AG09309 (cell line): ENCODE data around the gene CCDC183.

Experiments
- DNase-seq: peaks from one replicate; pipeline ENCODE4 v3.0.0-alpha.2; 2010; ENCODE audit warnings: low read depth
- H3K4me3 ChIP-seq: 2 replicates; pipeline ENCODE4 v1.5.1; 2011; ENCODE audit warnings: mild to moderate bottlenecking, low read depth, low read length, moderate library complexity; ENCODE audit not compliant: control insufficient read depth
- CTCF ChIP-seq: IDR thresholded peaks from 2 replicates; pipeline ENCODE4 v1.5.1; 2011; ENCODE audit warnings: mild to moderate bottlenecking, low read depth, low read length, inconsistent platforms; ENCODE audit not compliant: insufficient read depth, control insufficient read depth; ENCODE audit errors: missing control alignments

Gene CCDC183

GRCh38 chr9:136821826-136822544 is 25.8 kb downstream of the CCDC183 start:
- no peak for TF ChIP-seq CTCF
- no peak overlapping the region for H3K4me3 ChIP-seq
- no peak for DNase-seq

DNA sequence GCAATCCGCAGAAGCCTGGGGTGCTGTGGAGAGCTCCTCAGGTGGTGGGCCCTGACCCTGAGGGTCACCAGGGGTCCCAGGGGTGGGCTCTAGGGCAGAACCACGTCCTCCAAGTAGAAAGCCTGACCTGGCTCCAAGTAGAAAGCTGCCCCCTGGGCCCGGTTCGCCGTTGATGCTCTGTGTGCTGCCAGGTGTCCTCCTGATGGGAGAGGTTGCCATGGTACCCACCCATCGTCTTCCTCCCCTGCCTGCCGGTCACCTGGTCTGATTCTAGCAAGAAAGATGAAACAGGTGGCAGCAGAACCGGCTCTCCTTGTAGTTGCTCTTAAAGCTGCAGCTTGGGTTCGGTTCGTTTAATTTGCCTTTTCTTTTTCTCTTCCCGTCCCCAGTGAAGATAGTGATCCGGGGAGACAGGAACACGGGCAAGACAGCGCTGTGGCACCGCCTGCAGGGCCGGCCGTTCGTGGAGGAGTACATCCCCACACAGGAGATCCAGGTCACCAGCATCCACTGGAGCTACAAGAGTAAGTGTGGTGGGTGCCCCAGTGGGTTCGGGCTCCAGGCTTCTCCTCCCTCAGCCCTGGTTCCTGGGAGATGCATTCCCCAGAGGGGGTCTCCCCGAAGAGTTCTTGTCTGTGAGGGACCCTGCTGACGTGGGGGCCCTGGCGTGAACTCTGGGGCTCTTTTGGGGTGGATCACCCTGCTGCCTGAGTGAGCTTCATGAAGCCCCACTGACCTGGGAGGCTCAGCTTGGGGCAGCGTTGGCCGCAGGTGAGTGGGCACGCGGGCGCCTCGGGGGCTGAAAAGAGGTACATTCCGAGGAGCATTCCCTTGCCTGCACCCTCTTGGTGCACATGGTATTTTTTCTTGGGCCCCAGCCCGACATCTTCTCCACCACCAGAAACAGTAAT is 27.3 kb downstream of the CCDC183 start:
- no peak overlapping the region for H3K4me3 ChIP-seq
- no peak for DNase-seq
- no peak for TF ChIP-seq CTCF

DNA sequence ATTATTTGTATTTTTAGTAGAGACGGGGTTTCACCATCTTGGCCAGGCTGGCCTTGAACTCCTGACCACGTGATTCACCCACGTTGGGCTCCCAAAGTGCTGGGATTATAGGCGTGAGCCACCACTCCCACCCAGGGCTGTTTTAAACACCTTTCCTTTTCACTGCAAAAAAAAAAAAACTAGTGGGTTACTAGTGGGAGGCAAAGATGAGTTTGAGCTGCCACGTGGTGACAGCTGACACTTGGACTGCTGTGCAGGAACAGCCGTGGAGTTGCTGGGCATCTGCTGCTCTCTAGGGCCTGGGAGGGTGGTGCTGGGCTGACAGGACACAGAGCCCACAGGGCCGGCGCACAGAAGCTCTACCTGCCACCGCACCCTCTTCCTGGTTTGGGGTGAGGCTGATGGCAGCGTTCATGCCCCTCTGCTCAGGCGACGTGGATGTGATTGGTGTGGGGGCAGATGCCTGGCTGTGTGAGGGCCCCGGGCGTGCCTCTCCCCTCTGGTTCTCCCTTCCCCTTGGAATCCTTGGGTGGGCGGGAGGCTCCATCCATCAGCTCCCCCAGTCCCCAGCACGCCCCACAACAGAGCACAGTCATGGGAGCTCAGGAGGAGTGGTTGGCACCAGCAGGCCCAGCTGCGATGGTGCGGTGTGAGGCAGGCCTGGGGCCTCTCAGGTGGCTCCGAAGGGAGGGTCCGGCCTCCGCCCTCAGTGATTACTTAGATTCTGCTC is 28.5 kb downstream of the CCDC183 start:
- TF ChIP-seq CTCF: no peak
- H3K4me3 ChIP-seq: no peak overlapping the region
- DNase-seq: no peak

GRCh38 chr9:136825295-136826187 is 29.4 kb downstream of the CCDC183 start:
- no peak for TF ChIP-seq CTCF
- H3K4me3 ChIP-seq: no peak overlapping the region
- no peak for DNase-seq

- no peak for TF ChIP-seq CTCF
- H3K4me3 ChIP-seq: no peak overlapping the region
- no peak for DNase-seq
Measured at GRCh38 chr9:136826188-136826541, 30.0 kb downstream of the CCDC183 start.
